Right atrium auricular region (tissue), 2 donors: ENCODE measurements around the gene PRCP. TPM values are rescaled to one million over a fixed set of nuclear protein-coding genes. Genes with fewer than 3 reads are reported as not detected.

Source experiments
- DNase-seq: peaks from one replicate; pipeline ENCODE4 v3.0.0-alpha.2; 2019; ENCODE audit warnings: low spot score
- H3K27ac ChIP-seq, 2 donors: fragments of 200-600 bp; sonication (generic); 1 replicate in 1 of 2; 2 replicates in 1 of 2; pipeline ENCODE4 v1.5.1; 2016 to 2019
- H3K27me3 ChIP-seq, 2 donors: fragments of 200-600 bp; sonication (generic); one replicate each; pipeline versions ENCODE4 v1.5.1 to v1.6.0; 2017 to 2019
- H3K36me3 ChIP-seq: fragments of 200-600 bp; sonication (generic); one replicate; pipeline ENCODE4 v1.5.1; 2016
- H3K4me1 ChIP-seq, 2 donors: fragments of 200-600 bp; sonication (generic); one replicate each; pipeline versions ENCODE4 v1.5.1 to v1.6.0; 2017 to 2019
- H3K4me3 ChIP-seq, 2 donors: fragments of 200-600 bp; sonication (generic); 1 replicate in 1 of 2; 2 replicates in 1 of 2; pipeline ENCODE4 v1.5.1; 2017 to 2019; ENCODE audit warnings: mild to moderate bottlenecking in 1 of 2, moderate library complexity in 1 of 2
- H3K9me3 ChIP-seq, 2 donors: fragments of 200-600 bp; sonication (generic); one replicate each; pipeline ENCODE4 v1.5.1; 2019
- CTCF ChIP-seq, 2 donors: fragments of 200-600 bp; sonication (generic); IDR thresholded peaks; one replicate each; pipeline ENCODE4 v1.5.1; 2019; ENCODE audit warnings: antibody characterized with exemption in 2 of 2
- total RNA-seq, 2 donors: library from RNA; depleted of rRNA; stranded (reverse); fragments of >200 nt; gene quantifications; one replicate each; pipeline ENCODE4 v1.1.0, GENCODE V29; 2016

The PRCP gene
- total RNA-seq, 2 donors from 2014 or later = 52.5 to 60.1 TPM

GRCh38 chr11:82831364-82831763 lies 68.9 kb downstream of the PRCP start:
- Histone ChIP-seq H3K36me3 (no peaks in the 10 kb centered on the region), H3K4me1 (no peaks in the 10 kb centered on the region), H3K9me3 (no peaks in the 10 kb centered on the region), H3K27me3 (no peaks in the 10 kb centered on the region), H3K27ac (no peak overlapping the region), H3K4me3 (no peak overlapping the region)
- no peak for TF ChIP-seq CTCF (IDR thresholded peaks at IDR 0.05)
- DNase-seq = no peak

- H3K9me3 ChIP-seq = no peaks in the 10 kb centered on the region
- no peaks in the 10 kb centered on the region for H3K4me1 ChIP-seq
- no peak overlapping the region for H3K27ac ChIP-seq
- H3K36me3 ChIP-seq = no peaks in the 10 kb centered on the region
- H3K27me3 ChIP-seq = no peaks in the 10 kb centered on the region
- TF ChIP-seq CTCF (IDR thresholded peaks at IDR 0.05) = no peak
- H3K4me3 ChIP-seq = no peak overlapping the region
- DNase-seq = no peak
Observed at GRCh38 chr11:82830746-82831145, 69.5 kb downstream of the PRCP start.

- DNase-seq = no peak
- Histone ChIP-seq H3K4me3 (no peak overlapping the region), H3K27me3 (no peaks in the 10 kb centered on the region), H3K27ac (no peak overlapping the region), H3K4me1 (no peaks in the 10 kb centered on the region), H3K9me3 (no peaks in the 10 kb centered on the region), H3K36me3 (peaks cover 7% of the 10 kb centered on the region)
- no peak for TF ChIP-seq CTCF (IDR thresholded peaks at IDR 0.05)
Observed at GRCh38 chr11:82829101-82829500, 71.1 kb downstream of the PRCP start.

GRCh38 chr11:82828472-82828871 lies 71.8 kb downstream of the PRCP start:
- DNase-seq = no peak
- TF ChIP-seq CTCF (IDR thresholded peaks at IDR 0.05) = no peak
- Histone ChIP-seq H3K36me3 (peaks cover 7% of the 10 kb centered on the region), H3K4me3 (no peak overlapping the region), H3K27me3 (no peaks in the 10 kb centered on the region), H3K9me3 (no peaks in the 10 kb centered on the region), H3K4me1 (peaks cover 0 to 2% of the 10 kb centered on the region in 2 donors), H3K27ac (no peak overlapping the region)

- DNase-seq = no peak
- no peak overlapping the region for H3K4me3 ChIP-seq
- H3K9me3 ChIP-seq = no peaks in the 10 kb centered on the region
- H3K36me3 ChIP-seq = peaks cover 7% of the 10 kb centered on the region
- TF ChIP-seq CTCF (IDR thresholded peaks at IDR 0.05) = no peak
- H3K27ac ChIP-seq = no peak overlapping the region
- peaks cover 0 to 10% of the 10 kb centered on the region in 2 donors for H3K4me1 ChIP-seq
- H3K27me3 ChIP-seq = no peaks in the 10 kb centered on the region
Observed at GRCh38 chr11:82826526-82826925, 73.7 kb downstream of the PRCP start.
